T-cell (primary cell): ENCODE measurements around the gene PDGFC. TPM values are rescaled to one million over a fixed set of nuclear protein-coding genes. Genes with fewer than 3 reads are reported as not detected.

Experiments
- ATAC-seq, 4 experiments: fragments of 200-7000 bp in 3 of 4; fragments of 150-1000 bp in 1 of 4; cut with Tn5 transposase; replicated peaks in 1 of 4; 1 replicate in 3 of 4; 2 replicates in 1 of 4; pipeline ENCODE4 v1.10.0; 2021; ENCODE audit warnings: moderate library complexity in 3 of 4, mild to moderate bottlenecking in 2 of 4, moderate number of reproducible peaks in 1 of 4
- CTCF ChIA-PET, 2 donors: fragments of 300-600 bp; sonication (Branson Sonifier 250); formaldehyde crosslinking; loops; one replicate each; lab custom pipeline; 2022; ENCODE audit warnings: antibody characterized with exemption in 2 of 2; lab: Charles Lee
- POLR2A ChIA-PET, 2 donors: fragments of 300-600 bp; sonication (Branson Sonifier 250); formaldehyde crosslinking; loops; one replicate each; lab custom pipeline; 2022; ENCODE audit warnings: antibody characterized with exemption in 2 of 2; lab: Charles Lee
- DNase-seq, 35 experiments: peaks; one replicate each; pipeline versions ENCODE4 v3.0.0 to v3.0.0-alpha.2; 2013 to 2023
- H3K27ac ChIP-seq: one replicate; pipeline ENCODE4 v1.5.1; 2013; ENCODE audit warnings: low read length
- H3K27me3 ChIP-seq, 2 experiments: replicated peaks in 1 of 2; 1 replicate in 1 of 2; 2 replicates in 1 of 2; pipeline versions ENCODE4 v1.6.1 to v1.7.0; 2013; ENCODE audit warnings: low read length in 1 of 2, mixed read lengths in 1 of 2; ENCODE audit not compliant: control insufficient read depth in 2 of 2, insufficient read depth in 2 of 2; ENCODE audit errors: extremely low read depth in 1 of 2
- H3K36me3 ChIP-seq, 2 donors: 1 replicate in 1 of 2; 2 replicates in 1 of 2; pipeline versions ENCODE4 v1.6.1 to v1.7.0; 2013; ENCODE audit warnings: low read length in 1 of 2; ENCODE audit not compliant: control insufficient read depth in 2 of 2, insufficient read depth in 1 of 2; ENCODE audit errors: extremely low read depth in 1 of 2
- H3K4me1 ChIP-seq, 2 experiments: 1 replicate in 1 of 2; 2 replicates in 1 of 2; pipeline versions ENCODE4 v1.6.1 to v1.7.0; 2013; ENCODE audit warnings: low read length in 2 of 2, mixed read lengths in 1 of 2; ENCODE audit not compliant: insufficient read depth in 2 of 2, control insufficient read depth in 1 of 2; ENCODE audit errors: extremely low read depth in 1 of 2
- H3K4me3 ChIP-seq, 2 donors: 1 replicate in 1 of 2; 2 replicates in 1 of 2; pipeline versions ENCODE4 v1.5.1 to v1.7.0; 2013; ENCODE audit warnings: mild to moderate bottlenecking in 2 of 2, low read length in 1 of 2, moderate library complexity in 1 of 2; ENCODE audit not compliant: control insufficient read depth in 1 of 2; ENCODE audit errors: extremely low read depth in 1 of 2
- H3K9me3 ChIP-seq: 2 replicates; pipeline ENCODE4 v1.7.0; 2013
- H3K27ac Mint-ChIP-seq, 2 donors: one replicate each; pipeline ENCODE4 v1.8.0; 2020 to 2021; ENCODE audit warnings: mild to moderate bottlenecking in 2 of 2, mixed read lengths in 2 of 2
- H3K27me3 Mint-ChIP-seq, 2 donors: one replicate each; pipeline ENCODE4 v1.8.0; 2021 to 2022; ENCODE audit warnings: mixed read lengths in 2 of 2
- H3K36me3 Mint-ChIP-seq: one replicate; pipeline ENCODE4 v1.8.0; 2021; ENCODE audit warnings: mixed read lengths
- H3K4me1 Mint-ChIP-seq, 3 donors: one replicate each; pipeline ENCODE4 v1.8.0; 2020 to 2022; ENCODE audit warnings: mixed read lengths in 3 of 3, mild to moderate bottlenecking in 1 of 3
- H3K4me3 Mint-ChIP-seq, 3 donors: one replicate each; pipeline ENCODE4 v1.8.0; 2020 to 2022; ENCODE audit warnings: mild to moderate bottlenecking in 3 of 3, mixed read lengths in 3 of 3, moderate library complexity in 3 of 3
- H3K9me3 Mint-ChIP-seq, 3 donors: one replicate each; pipeline ENCODE4 v1.8.0; 2020 to 2022; ENCODE audit warnings: mixed read lengths in 3 of 3
- WGBS: methylation state at CpG from one replicate; pipeline ENCODE4 v1.1.5; 2013; ENCODE audit warnings: missing lambda C conversion rate; ENCODE audit not compliant: insufficient coverage; 5-methylcytosine and 5-hydroxymethylcytosine counted together
- total RNA-seq, 35 experiments: library from RNA in 6 of 35; stranded (reverse) in 6 of 35; fragments of 120-200 nt in 1 of 35; gene quantifications; one replicate each; pipeline versions ENCODE4 v1.2.1 to v1.2.4 and lab custom pipeline; 2013 to 2026

The PDGFC gene
- total RNA-seq, 5 donors from 2014 or later (not counting 1 experiment from before 2014, with no cell fraction given) = 0.12 to 1.5 (median 0.47) TPM

GRCh38 chr4:156779774-156780173 lies 191.8 kb downstream of the PDGFC start:
- Histone ChIP-seq H3K9me3 (no peaks in the 10 kb centered on the region), H3K4me3 (no peak overlapping the region), H3K36me3 (no peaks in the 10 kb centered on the region), H3K27ac (no peak overlapping the region), H3K27me3 (no peaks in the 10 kb centered on the region), H3K4me1 (no peaks in the 10 kb centered on the region)
- DNase-seq (no peak), ATAC-seq (no peak)
- Mint-ChIP-seq H3K27ac (no peak overlapping the region), H3K9me3 (peaks cover 0 to 5% (median 0%) of the 10 kb centered on the region in 3 donors), H3K4me1 (no peaks in the 10 kb centered on the region), H3K4me3 (no peak overlapping the region), H3K27me3 (no peaks in the 10 kb centered on the region), H3K36me3 (no peaks in the 10 kb centered on the region)
- WGBS = no CpG with 5 or more reads among the region's 1 CpG
- POLR2A ChIA-PET = interaction anchor here in 1 of 2 donors (0.6 kb wide), 1 partner anchor 54 kb away, joined by 6 read pairs; no protein-coding TSS in a partner anchor
- CTCF ChIA-PET = no interaction called here

- Histone ChIP-seq H3K9me3 (no peaks in the 10 kb centered on the region), H3K4me1 (no peaks in the 10 kb centered on the region), H3K4me3 (no peak overlapping the region), H3K27me3 (no peaks in the 10 kb centered on the region), H3K36me3 (no peaks in the 10 kb centered on the region), H3K27ac (no peak overlapping the region)
- DNase-seq = no peak
- no peak overlapping the region for H3K4me3 Mint-ChIP-seq
- ChIA-PET POLR2A (no interaction called here), CTCF (no interaction called here)
- no peak overlapping the region for H3K27ac Mint-ChIP-seq
- H3K36me3 Mint-ChIP-seq = no peaks in the 10 kb centered on the region
- ATAC-seq = no peak
- WGBS = no CpG with 5 or more reads among the region's 4 CpGs
- peaks cover 0 to 5% (median 0%) of the 10 kb centered on the region in 3 donors for H3K9me3 Mint-ChIP-seq
- H3K27me3 Mint-ChIP-seq = no peaks in the 10 kb centered on the region
- H3K4me1 Mint-ChIP-seq = no peaks in the 10 kb centered on the region
Observed at GRCh38 chr4:156779042-156779441, 192.6 kb downstream of the PDGFC start.

DNA sequence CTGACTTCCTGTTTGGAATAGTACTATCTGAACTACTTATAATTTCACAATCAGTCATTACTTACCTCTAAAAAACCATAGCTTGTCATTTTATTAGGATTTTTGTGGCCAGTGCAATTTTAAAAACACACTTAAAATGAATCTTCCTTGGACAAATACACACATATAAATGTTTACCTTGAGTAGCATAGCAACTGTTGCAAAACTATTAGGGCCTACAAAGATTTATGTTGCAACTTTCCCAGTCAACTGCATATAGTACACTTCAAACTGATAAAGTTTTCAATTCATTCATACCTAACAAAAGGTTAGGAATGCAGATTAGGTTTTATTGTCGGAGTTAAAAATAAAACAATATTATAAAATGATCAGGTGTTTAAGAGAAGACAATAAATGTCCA lies 193.0 kb downstream of the PDGFC start:
- Histone ChIP-seq H3K27me3 (no peaks in the 10 kb centered on the region), H3K36me3 (no peaks in the 10 kb centered on the region), H3K4me3 (no peak overlapping the region), H3K9me3 (no peaks in the 10 kb centered on the region), H3K27ac (no peak overlapping the region), H3K4me1 (no peaks in the 10 kb centered on the region)
- POLR2A ChIA-PET = no interaction called here
- H3K4me3 Mint-ChIP-seq = no peak overlapping the region
- no peaks in the 10 kb centered on the region for H3K36me3 Mint-ChIP-seq
- H3K27ac Mint-ChIP-seq = no peak overlapping the region
- DNase-seq (no peak), ATAC-seq (no peak)
- no peaks in the 10 kb centered on the region for H3K27me3 Mint-ChIP-seq
- WGBS = no CpG with 5 or more reads among the region's 1 CpG
- CTCF ChIA-PET = no interaction called here
- peaks cover 0 to 5% (median 0%) of the 10 kb centered on the region in 3 donors for H3K9me3 Mint-ChIP-seq
- no peaks in the 10 kb centered on the region for H3K4me1 Mint-ChIP-seq

DNA sequence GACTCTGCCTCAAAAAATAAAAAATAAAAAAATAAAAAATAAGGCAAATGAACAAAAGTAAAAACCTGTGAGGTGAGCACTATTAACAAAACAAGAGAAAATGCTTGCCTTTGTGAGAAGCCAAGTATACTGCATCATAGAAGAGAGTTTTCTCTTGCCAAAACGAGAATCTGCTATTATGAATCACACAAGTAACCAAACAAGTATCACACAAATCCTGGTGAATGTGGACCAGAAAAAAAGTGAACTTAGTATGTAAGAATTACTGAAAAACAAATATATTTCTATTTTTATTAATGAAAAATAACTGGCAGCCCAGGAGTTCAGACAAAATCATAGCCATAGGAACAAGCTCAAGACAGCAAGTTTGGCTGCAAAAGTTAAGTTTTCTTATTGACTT lies 193.5 kb downstream of the PDGFC start:
- Mint-ChIP-seq H3K4me3 (no peak overlapping the region), H3K36me3 (no peaks in the 10 kb centered on the region), H3K9me3 (peaks cover 0 to 4% (median 0%) of the 10 kb centered on the region in 3 donors), H3K27me3 (no peaks in the 10 kb centered on the region), H3K4me1 (no peaks in the 10 kb centered on the region), H3K27ac (no peak overlapping the region)
- ChIA-PET CTCF (no interaction called here), POLR2A (no interaction called here)
- DNase-seq = no peak
- no CpG with 5 or more reads among the region's 1 CpG for WGBS
- Histone ChIP-seq H3K9me3 (no peaks in the 10 kb centered on the region), H3K4me3 (no peak overlapping the region), H3K36me3 (no peaks in the 10 kb centered on the region), H3K27ac (no peak overlapping the region), H3K27me3 (no peaks in the 10 kb centered on the region), H3K4me1 (no peaks in the 10 kb centered on the region)
- no peak for ATAC-seq

DNA sequence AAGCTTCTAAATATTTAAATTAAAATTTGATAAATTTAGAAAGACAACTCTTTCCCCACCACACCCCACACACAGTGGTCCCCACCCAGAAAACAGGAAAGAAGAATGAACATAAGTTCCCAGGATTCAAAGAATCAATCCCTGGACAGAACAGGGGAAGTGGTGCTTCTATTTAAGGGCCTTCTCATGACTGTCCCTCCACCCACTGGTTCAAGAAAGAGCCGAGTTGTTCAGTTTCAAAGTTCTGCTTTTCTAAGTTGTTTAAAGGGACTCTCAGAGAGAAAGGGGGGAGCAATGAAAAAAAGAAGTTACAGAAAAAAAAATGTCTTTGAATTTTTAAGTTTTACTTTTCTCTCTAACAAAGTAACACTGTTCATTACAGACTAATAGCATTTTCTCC lies 195.8 kb downstream of the PDGFC start:
- Histone ChIP-seq H3K36me3 (no peaks in the 10 kb centered on the region), H3K4me3 (no peak overlapping the region), H3K9me3 (no peaks in the 10 kb centered on the region), H3K27me3 (no peaks in the 10 kb centered on the region), H3K27ac (no peak overlapping the region), H3K4me1 (no peaks in the 10 kb centered on the region)
- Mint-ChIP-seq H3K9me3 (no peaks in the 10 kb centered on the region), H3K27me3 (no peaks in the 10 kb centered on the region), H3K36me3 (no peaks in the 10 kb centered on the region), H3K4me3 (no peak overlapping the region), H3K4me1 (no peaks in the 10 kb centered on the region), H3K27ac (no peak overlapping the region)
- no peak for ATAC-seq
- POLR2A ChIA-PET = no interaction called here
- CTCF ChIA-PET = no interaction called here
- WGBS = no CpG with 5 or more reads among the region's 1 CpG
- no peak for DNase-seq

DNA sequence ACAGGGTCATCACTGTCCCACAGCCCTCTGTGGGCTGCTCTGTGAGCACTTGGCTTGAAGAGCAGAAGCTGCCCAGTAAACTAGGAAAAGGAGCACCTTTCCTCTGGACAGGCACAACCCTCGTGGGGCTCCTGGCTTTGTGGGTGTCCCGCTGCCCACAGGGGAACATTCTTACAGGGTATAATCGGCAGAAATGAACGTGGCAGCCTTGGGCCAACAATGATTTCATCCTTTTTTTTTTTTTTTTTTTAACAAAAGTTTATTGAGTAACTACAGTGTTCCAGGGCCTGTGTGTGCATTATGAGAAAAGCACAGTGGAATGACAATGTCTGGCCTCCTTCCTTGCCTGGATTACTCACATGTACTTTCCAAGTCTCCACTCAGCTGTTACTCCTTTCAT lies 197.2 kb downstream of the PDGFC start:
- H3K27ac ChIP-seq = no peak overlapping the region
- Mint-ChIP-seq H3K36me3 (no peaks in the 10 kb centered on the region), H3K4me3 (no peak overlapping the region), H3K9me3 (no peaks in the 10 kb centered on the region), H3K27me3 (no peaks in the 10 kb centered on the region), H3K4me1 (no peaks in the 10 kb centered on the region), H3K27ac (no peak overlapping the region)
- no peaks in the 10 kb centered on the region for H3K27me3 ChIP-seq
- WGBS = no CpG with 5 or more reads among the region's 4 CpGs
- no peak for ATAC-seq
- H3K9me3 ChIP-seq = no peaks in the 10 kb centered on the region
- DNase-seq = no peak
- H3K4me3 ChIP-seq = no peak overlapping the region
- H3K4me1 ChIP-seq = no peaks in the 10 kb centered on the region
- ChIA-PET CTCF (no interaction called here), POLR2A (no interaction called here)
- no peaks in the 10 kb centered on the region for H3K36me3 ChIP-seq
